KOPT-K1 (cell line): ENCODE data around the gene CIAO3.

Source experiments
- H3K27ac ChIP-seq: fragments of 200-600 bp; sonication (generic); 2 replicates; pipeline ENCODE4 v1.5.1; 2016; ENCODE audit warnings: antibody characterized with exemption, mild to moderate bottlenecking, low read depth, low read length; ENCODE audit not compliant: poor library complexity, severe bottlenecking
- H3K36me3 ChIP-seq: fragments of 200-600 bp; sonication (generic); 2 replicates; pipeline ENCODE4 v1.5.1; 2017; ENCODE audit warnings: antibody characterized with exemption, mild to moderate bottlenecking, low read length, moderate library complexity; ENCODE audit not compliant: insufficient read depth
- H3K9me3 ChIP-seq: fragments of 200-600 bp; sonication (generic); 2 replicates; pipeline ENCODE4 v1.5.1; 2017; ENCODE audit warnings: antibody characterized with exemption, low read length, mild to moderate bottlenecking; ENCODE audit not compliant: insufficient read depth, poor library complexity, severe bottlenecking

Gene CIAO3

DNA sequence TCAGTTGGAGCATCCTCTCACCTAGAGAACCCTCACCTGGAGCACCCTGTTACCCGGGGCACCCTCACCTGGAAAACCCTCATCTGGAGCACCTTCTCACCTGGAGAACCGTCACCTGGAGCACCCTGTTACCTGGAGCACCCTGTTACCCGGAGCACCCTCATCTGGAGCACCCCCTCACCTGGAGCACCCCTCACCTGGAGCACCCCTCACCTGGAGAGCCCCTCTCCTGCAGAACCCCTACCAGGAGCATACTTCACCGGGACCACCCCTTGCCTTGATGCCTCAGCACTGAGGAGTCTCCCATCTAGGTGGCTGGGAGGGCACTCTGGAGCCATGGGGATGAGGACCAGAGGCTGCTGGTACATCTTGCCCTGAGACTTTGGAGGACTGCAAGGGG is 31.8 kb downstream of the CIAO3 start:
- H3K36me3 ChIP-seq, result no peaks in the 10 kb centered on the region
- no peak overlapping the region for H3K27ac ChIP-seq
- no peaks in the 10 kb centered on the region for H3K9me3 ChIP-seq

DNA sequence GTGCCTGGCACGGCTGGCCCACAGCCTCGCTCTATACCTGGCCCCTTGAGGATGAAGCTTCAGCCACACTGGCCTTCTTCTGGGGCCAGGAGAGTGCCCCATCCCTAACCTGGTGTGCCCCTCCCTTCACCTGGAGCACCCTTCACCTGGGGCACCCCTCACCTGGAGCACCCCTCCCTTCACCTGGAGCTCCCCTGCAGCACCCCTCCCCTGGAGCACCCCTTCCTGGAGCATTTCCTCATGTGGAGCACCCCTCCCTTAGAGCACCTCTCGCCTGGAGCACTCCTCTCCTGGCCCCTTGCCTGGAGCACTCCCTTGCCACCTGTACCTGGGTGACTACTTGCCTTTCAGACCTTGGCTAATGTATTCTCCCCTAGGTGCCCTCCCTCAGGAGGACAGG is 32.8 kb downstream of the CIAO3 start:
- no peaks in the 10 kb centered on the region for H3K36me3 ChIP-seq

DNA sequence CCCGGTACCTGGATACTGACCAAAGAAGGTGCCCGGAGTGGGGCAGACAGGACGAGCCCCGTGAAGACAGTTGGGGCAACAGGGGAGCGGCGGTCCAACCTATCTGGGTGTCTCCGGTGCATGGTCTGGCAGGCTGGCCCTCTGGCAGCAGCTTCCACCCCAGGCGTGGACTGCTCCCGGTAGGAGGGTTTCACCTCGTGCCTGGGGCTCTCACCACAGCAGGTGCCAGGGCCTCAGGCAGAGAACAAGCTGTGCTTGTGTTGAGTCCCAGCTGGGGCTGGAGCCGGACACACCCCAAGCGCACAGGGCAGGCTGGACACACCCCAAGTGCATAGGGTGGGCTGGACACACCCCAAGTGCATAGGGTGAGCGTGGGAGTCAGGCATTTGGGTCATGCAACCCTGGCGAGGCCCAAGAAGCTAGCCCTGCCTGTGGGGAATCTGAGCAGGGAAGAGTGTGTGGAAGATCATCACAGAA is 33.7 kb downstream of the CIAO3 start:
- H3K9me3 ChIP-seq, result no peaks in the 10 kb centered on the region
- H3K27ac ChIP-seq, result no peak overlapping the region
- H3K36me3 ChIP-seq, result no peaks in the 10 kb centered on the region

More for the DNA sequence above, 32.8 kb downstream of the CIAO3 start:
- Histone ChIP-seq H3K9me3 (no peaks in the 10 kb centered on the region), H3K27ac (no peak overlapping the region)

DNA sequence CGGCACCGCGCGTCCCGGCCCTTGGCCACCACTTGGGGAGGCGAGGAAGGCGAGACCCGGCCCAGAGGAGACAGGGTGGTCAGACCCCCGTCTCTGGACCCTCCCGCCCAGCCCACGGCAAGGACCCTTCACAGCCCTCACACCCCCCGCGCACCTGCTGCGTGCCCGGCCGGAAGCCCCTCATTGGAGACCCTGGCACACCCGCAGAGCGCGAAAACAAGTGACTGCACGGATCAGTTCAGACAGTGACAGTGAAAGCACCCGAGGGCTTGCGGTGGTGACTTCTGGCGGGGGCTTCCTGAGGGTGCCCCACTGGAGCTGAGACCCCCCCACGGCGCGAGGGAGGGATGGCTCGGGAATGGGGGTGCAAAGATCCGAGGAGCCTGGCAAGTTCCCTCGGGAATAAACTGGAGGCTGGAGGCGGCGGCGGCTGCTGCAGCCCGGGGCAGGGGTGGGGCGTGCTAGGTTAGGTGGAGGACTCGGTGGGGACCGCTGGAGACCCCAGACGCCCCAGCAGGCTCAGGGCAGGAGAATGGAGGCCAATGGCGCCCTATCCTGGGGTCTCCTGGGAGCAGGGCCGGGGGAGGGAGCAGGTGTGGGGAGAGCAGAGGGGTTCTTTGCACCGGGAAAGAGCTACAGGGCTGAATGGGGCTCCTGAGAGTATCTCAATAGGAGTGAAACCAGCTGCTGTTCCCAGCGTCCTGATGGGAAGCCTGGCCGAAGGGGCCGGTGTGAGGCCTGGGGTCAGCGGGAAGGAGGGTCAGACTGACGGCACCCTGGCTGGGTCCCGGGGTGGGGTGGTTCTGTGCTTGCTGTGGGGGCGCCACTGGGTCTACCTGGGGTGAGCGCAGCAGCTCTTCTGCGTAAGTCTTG is 34.4 kb downstream of the CIAO3 start:
- no peak overlapping the region for H3K27ac ChIP-seq
- H3K9me3 ChIP-seq, result no peaks in the 10 kb centered on the region

DNA sequence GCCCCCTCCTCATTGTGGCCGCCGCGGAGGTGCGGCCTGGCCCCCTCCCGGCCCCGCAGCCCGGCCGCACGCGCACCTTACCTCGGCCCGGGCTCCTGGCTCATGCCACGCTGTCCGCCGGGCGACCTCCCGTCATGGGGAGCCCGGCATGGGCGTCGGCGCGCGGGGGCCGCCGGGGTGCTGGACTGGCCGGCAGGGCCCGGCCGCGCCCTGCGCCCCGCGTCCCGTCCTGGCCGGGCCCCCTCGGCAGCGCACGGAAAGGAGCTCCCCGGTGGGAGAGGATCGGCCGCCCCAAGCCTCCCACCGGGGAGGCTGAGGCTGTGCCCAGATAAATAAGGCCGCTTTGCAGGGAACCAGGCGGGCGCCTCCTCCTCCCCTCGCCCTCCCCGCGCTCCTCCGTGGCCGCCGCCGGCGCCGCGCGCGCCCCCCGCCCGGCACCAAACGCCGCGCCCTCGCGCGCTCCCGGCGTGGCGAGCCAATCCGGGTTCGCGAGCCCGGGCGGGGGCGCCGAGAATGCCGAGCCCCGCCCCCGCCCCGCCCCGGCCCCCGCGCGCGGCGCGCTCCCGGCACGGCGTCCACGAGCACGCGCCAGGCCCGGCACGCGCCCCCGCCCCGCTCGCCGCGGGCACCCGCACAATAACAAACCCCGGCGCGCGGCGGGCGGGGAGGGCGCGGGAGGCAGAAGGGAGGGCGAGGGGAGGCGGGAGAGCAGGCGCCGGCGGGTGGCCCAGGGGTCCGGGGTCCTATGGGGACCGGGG is 35.2 kb downstream of the CIAO3 start, which contains the start of gene FBXL16:
TSS of gene FBXL16 (minus strand) at position 371 of the 758 bp plus-strand sequence. CDS start 8,396 bp downstream, outside the sequence.
- Histone ChIP-seq H3K27ac (no peak within 1 kb of the TSS), H3K36me3 (no peaks in the 10 kb centered on the region), H3K9me3 (no peaks in the 10 kb centered on the region)

More for the DNA sequence above, 34.4 kb downstream of the CIAO3 start:
- H3K36me3 ChIP-seq, result no peaks in the 10 kb centered on the region

DNA sequence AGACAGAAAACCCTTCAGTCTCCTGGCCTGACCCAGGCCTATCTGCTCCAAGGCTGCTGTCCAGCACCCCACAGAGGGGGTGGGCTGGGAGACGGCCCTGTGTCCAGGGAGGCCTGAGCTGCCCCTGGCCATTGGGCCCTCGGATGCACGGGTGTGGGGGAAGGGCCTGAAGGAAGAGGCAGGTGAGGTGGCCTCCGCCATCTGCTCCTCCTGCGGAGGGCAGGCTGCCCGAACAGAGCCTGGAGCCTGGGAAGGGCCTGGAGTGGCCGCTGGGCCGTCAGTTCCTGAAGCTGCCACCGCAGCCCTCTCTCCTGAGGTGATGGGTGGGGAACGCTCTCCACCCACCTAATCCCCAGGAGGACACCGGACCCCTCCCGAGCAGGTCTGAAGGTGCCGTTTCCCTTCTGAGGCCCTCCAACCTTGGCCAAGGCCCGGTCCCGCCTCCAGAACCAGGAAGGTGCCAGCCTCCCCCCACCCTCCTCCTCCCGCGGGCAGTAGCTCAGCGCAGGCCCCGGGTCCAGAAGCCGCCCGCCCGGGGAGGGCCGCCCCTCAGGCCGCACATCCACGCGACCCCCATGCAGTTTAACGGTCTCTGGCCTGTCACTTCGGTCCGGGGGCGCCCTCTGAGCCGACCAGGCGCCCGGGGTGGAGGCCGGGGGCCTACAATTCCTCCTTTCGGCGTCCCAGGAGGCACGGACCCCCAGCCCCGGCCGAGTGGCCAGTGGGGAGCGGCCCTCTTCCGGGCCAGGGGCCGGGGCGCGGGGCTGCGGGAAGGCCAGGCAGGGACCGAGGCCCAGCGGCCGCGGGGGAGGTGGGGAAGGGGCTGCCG is 36.0 kb downstream of the CIAO3 start:
- no peaks in the 10 kb centered on the region for H3K9me3 ChIP-seq
- H3K27ac ChIP-seq, result no peak overlapping the region

DNA sequence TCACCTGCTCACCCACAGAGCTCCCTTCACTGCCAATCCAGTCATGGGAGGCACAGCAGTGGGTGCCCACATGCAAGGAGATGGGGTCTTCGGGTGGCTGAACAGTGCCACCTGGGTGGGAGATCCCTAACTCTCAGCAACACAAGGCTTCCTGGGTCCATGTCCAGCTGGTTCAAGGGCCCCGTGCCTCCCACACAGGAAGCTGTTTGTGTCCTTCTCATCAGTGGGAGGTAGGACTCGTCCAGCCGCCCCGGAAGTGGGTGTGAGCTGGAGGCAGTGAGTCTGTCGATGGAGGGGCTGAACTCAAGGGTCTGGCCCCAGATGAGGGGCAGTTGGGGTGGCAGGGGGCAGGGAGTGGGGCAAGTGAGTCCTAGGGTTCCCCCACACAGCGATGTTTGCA is 36.8 kb downstream of the CIAO3 start:
- Histone ChIP-seq H3K36me3 (no peaks in the 10 kb centered on the region), H3K27ac (no peak overlapping the region), H3K9me3 (no peaks in the 10 kb centered on the region)

More for the DNA sequence above, 36.0 kb downstream of the CIAO3 start:
- H3K36me3 ChIP-seq, result no peaks in the 10 kb centered on the region

DNA sequence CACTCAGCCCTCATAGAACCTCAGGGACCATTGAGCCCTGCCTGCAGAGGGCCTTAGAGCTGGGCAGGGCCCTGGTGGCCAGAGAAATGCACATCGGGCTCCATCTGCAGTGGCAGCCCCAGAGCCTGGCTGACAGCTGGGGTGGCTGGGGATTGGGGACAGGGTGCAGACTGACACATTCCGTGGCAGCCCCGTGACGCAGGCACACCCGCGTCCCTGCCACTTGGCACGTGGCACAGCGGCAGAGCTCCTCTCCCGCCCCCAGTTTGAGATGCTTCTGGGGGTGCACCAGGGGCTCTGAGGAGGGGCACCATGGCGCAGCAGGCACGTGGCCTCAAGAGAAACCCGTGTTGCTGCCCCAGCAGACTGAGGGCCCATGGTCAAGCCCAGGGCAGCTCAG is 37.4 kb downstream of the CIAO3 start:
- no peaks in the 10 kb centered on the region for H3K36me3 ChIP-seq
- H3K27ac ChIP-seq, result no peak overlapping the region
- H3K9me3 ChIP-seq, result no peaks in the 10 kb centered on the region

DNA sequence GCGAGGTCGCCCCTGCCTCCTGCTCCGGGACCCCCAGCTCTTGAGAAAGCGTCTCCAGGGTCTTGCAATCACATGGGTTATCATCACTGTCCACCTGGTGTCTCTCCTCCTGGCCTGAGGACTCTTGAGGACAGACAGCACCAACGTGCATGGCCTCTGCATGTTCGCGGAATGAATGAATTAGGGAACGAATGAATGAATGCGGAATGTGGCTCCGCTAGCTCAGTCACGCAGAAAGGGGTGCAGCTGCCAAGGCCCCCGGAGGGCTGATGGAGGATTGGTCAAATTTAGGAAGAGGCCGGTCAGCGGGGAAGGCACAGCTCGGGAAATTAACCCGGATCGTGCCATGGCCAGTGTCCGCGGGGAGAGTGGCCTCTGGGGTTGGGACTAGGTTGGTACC is 38.5 kb downstream of the CIAO3 start:
- no peak overlapping the region for H3K27ac ChIP-seq
- no peaks in the 10 kb centered on the region for H3K36me3 ChIP-seq
- no peaks in the 10 kb centered on the region for H3K9me3 ChIP-seq

DNA sequence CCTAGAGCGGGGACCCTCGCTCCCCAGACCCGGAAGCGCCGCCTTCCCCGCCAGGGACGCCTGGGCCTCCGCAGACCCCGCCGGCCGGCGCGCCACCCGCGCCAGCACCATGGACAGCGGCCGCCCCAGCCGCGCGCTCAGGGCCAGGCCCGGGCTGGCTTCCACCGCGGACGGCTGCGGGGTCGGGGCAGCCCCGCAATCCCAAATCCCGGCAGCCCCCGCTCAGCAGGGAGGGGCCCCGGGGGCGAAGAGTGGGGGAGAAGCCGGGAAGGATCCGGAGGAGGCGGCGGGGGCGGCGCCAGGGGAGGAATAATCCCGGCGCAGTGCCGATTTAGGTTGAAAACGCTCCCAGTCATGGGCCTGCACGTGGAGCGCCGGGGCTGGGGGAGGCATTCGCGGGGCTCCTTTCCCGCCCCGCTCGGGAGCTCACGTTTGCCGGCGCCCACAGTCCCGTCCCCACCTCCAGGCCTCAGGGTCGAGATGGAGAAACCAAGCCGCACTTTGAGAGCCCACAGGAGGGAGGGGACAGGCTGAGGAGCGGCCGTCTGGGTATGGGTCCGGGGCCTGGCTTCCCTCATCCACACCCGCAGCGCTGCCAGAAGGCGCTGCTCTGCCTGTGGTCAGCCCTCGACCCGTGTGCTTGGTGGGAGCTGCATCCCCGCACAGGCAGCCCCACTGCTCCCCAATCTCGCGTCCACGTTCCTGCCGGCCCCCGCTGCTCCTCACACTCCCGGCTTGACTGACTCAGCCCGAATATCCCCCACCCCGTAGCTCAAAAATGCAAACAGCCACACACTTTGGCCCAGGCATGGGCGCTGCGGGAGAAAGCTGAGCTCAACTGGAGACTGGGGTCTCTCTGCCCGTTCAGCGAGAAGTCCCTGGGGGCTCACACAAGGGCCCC is 39.9 kb downstream of the CIAO3 start:
- H3K36me3 ChIP-seq, result no peaks in the 10 kb centered on the region
- H3K9me3 ChIP-seq, result no peaks in the 10 kb centered on the region
- H3K27ac ChIP-seq, result no peak overlapping the region

DNA sequence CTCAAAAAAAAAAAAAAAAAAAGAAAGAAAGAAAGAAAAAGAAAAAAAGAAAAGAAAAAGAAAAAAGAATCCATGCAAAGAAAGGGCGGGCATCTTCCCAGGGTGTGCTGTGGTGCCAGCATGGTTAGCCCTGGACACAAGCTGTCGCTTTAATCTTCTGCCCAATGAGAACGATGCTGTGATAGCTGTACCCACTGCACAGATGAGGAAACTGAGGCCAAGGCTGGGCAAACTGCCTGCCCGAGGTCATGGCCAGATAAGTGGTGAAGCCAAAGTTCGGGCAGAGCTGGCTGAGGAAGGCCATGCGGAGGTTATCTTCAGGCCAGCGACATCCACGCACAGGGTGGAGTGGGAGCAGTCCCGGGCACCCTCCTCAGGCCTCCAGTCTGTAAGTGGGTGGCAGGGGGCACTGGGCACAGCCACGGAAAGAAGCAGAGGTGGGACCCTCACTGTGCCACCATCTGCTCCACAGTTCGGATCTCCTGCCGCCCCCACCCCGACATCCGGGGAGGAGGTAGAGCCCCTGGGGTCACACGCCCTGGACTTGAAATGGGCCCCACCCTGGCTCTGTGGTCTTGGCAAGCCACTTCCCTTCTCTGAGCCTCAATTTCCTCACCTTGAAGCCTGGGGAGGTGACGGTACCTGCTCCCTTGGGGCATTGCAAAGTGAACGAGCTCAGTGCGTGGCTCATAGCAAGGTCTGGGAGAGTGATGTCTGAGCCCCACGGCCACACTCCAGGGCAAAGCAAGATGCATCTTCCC is 41.7 kb downstream of the CIAO3 start:
- H3K27ac ChIP-seq, result no peak overlapping the region
- no peaks in the 10 kb centered on the region for H3K36me3 ChIP-seq
- H3K9me3 ChIP-seq, result no peaks in the 10 kb centered on the region

DNA sequence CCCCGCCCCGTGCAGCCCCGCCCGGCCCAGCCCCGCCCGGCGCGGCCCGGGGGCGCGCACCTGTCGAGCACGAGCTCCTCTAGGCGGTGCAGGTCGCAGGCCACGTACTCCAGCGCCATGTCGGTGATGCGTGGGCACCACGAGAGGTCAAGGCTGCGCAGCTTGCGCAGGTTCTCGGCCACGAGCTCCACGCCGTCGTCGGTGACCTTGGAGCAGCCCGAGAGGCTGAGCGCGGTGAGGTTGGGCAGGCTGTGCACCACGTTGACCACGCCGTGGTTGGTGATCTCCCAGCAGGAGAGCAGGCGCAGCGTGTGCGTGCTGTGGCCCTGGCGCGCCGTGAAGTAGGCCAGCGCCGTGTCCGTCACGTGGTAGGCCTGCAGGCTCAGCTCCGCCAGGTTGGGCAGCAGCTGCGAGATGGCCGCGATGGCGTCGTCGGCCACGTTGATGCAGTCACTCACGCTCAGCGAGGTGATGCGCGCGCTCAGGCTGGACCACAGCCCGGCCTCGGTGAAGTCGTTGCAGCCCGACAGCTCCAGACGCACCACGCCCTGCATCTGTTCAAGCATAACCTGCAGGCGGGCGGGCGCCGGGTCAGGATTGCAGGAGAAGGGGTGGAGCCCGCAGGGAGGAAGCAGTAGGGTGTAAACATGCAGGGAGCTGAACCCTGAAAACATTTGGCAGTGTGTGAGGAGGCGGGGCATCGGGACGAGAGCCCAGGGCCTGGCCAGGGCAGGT is 45.3 kb downstream of the CIAO3 start:
- Histone ChIP-seq H3K27ac (no peak overlapping the region), H3K9me3 (no peaks in the 10 kb centered on the region), H3K36me3 (no peaks in the 10 kb centered on the region)

DNA sequence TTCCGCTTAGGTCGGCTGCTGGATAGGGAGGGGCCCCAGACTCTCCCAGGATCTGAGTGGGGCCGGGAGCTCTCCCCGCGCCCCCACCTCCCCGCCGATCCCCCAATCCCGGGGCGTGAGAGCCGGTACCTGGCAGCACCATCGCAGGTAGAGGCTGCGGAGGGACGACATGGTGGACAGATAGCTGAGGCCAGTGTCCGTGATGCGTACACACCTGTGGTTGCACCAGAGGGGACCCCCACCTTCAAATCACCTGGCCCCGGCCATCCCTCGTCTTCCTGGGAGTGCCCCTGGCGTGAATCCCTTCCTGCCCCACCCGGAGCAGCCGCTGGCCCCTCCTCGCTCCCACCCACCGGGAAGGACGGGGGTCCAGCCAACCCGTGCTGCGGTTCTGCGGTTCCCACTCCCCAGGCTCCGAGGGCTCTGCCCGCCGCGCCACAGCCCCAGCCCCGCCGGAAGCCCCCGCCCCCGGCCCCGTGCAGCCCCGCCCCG is 45.9 kb downstream of the CIAO3 start:
- H3K9me3 ChIP-seq, result no peaks in the 10 kb centered on the region
- no peak overlapping the region for H3K27ac ChIP-seq
- H3K36me3 ChIP-seq, result no peaks in the 10 kb centered on the region
